Hepatocyte (in vitro differentiated cells): ENCODE measurements around the gene MMP19.

ENCODE experiments used
- CTCF ChIP-seq: fragments of 200-600 bp; sonication (generic); IDR thresholded peaks from 2 replicates; pipeline ENCODE4 v1.5.1; 2016; ENCODE audit warnings: antibody characterized with exemption, mild to moderate bottlenecking; ENCODE audit not compliant: poor library complexity
- EZH2 ChIP-seq: fragments of 200-600 bp; sonication (generic); IDR thresholded peaks from 2 replicates; pipeline ENCODE4 v1.6.1; 2016; ENCODE audit warnings: antibody characterized with exemption, mild to moderate bottlenecking, borderline replicate concordance
- EZH2phosphoT487 ChIP-seq: fragments of 200-600 bp; sonication (generic); IDR thresholded peaks from one replicate; pipeline ENCODE4 v1.6.1; 2018; ENCODE audit warnings: antibody characterized with exemption, mild to moderate bottlenecking, low read depth, moderate library complexity; ENCODE audit not compliant: unreplicated experiment, severe bottlenecking

DNA sequence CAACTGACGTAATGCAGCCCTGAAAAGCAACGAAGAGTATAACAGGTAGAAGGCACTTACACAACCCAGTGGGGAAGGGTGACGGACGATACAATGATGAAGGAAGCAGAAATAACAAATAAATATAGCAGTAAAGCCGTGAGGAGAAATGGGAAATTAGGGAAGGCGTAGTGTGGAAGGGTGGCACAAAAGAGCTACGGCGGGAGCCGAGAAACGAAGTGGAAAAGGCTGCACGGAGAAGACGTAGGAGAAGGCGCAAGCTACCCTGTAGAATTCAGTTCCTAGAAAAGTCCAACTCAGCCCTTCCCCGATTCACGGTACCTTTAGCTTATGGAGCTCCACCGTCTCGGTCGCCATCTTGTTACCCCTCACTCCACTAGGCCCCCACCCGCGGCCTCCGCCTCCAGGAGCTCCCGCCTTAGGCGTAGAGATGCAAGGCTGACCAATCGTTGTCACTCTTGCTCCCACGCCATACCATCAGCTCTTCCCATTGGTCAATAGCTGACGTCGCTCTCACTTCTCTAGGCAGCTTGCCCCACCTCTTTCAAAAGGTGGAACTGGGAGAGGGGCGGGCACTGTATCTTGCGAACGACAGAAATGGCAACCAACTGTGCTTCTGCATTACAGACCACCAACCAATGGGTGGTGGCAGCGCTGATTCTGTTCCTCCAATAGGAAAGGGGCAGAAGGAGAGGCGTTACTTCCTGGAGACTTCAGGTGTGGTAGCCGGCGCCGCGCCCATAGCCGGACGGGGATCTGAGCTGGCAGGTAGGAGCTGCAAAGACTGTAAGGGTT is 25.2 kb downstream of the MMP19 start, which contains the start of the genes ORMDL2 and SARNP:
- TF ChIP-seq CTCF = no peak
- no peak for TF ChIP-seq EZH2
- TF ChIP-seq EZH2phosphoT487 = no peak
